Aorta (tissue), 5 donors: ENCODE data around the gene SLC2A6. TPM values are rescaled to one million over a fixed set of nuclear protein-coding genes. Genes with fewer than 3 reads are reported as not detected.

Experiments
- ATAC-seq: fragments of 200-7000 bp; cut with Tn5 transposase; one replicate; pipeline ENCODE4 v1.9.1; 2022; ENCODE audit warnings: moderate library complexity; ENCODE audit not compliant: low FRiP score
- DNase-seq, 2 donors: peaks; one replicate each; pipeline ENCODE4 v3.0.0-alpha.2; 2020
- H3K27ac ChIP-seq, 2 donors: one replicate each; pipeline ENCODE4 v1.5.1; 2013; ENCODE audit warnings: low read length in 2 of 2, mild to moderate bottlenecking in 2 of 2, moderate library complexity in 2 of 2, control low read depth in 1 of 2, inconsistent platforms in 1 of 2, low read depth in 1 of 2
- H3K27me3 ChIP-seq, 2 donors: one replicate each; pipeline ENCODE4 v1.6.1; 2013; ENCODE audit warnings: control low read depth in 1 of 2, low read length in 1 of 2, mild to moderate bottlenecking in 1 of 2, moderate library complexity in 1 of 2; ENCODE audit not compliant: insufficient read depth in 2 of 2, control insufficient read depth in 1 of 2
- H3K36me3 ChIP-seq, 2 donors: one replicate each; pipeline ENCODE4 v1.6.1; 2013; ENCODE audit warnings: control low read depth in 1 of 2, low read length in 1 of 2, mild to moderate bottlenecking in 1 of 2; ENCODE audit not compliant: insufficient read depth in 2 of 2, control insufficient read depth in 1 of 2
- H3K4me1 ChIP-seq, 2 donors: one replicate each; pipeline ENCODE4 v1.6.1; 2013; ENCODE audit warnings: low read length in 2 of 2, control low read depth in 1 of 2, mild to moderate bottlenecking in 1 of 2, moderate library complexity in 1 of 2; ENCODE audit not compliant: insufficient read depth in 2 of 2, control insufficient read depth in 1 of 2
- H3K4me3 ChIP-seq, 2 donors: one replicate each; pipeline ENCODE4 v1.5.1; 2013; ENCODE audit warnings: low read length in 2 of 2, control low read depth in 1 of 2, mild to moderate bottlenecking in 1 of 2
- H3K9me3 ChIP-seq: one replicate; pipeline ENCODE4 v1.6.1; 2013; ENCODE audit warnings: mild to moderate bottlenecking, low read length; ENCODE audit not compliant: control insufficient read depth
- WGBS, 2 donors: extraction: QIAGEN DNeasy Blood & Tissue Kit; methylation state at CpG; one replicate each; pipeline ENCODE4 v1.1.7; 2013; 5-methylcytosine and 5-hydroxymethylcytosine counted together
- intact Hi-C, 2 donors: fragments of 100-400 bp; cut with DNase I; formaldehyde crosslinking; loops; one replicate each; pipeline versions ENCODE4 v1.14.2 to v1.15.0; 2022
- polyA plus RNA-seq, 2 donors: library from polyadenylated mRNA; stranded (reverse); fragments of 200-250 nt; gene quantifications; one replicate each; pipeline ENCODE4 v1.2.3, GENCODE V29; 2013
- total RNA-seq, 2 donors: library from RNA; stranded (reverse); fragmentation: NEBNext Ultra II Directional; extraction: Animal tissue kit (Norgen Biotek cat#: 25700); gene quantifications; one replicate each; pipeline ENCODE4 v1.2.1, GENCODE V29; 2021
- donor health status: healthy with polysubstance abuse.
- donor health status: Bipolar disorder and iron deficiency.
- donor health status: DM: no; HTN: no; CAD: no.
- donor health status: DM: no; HTN: no; CAD: no.
- donor health status: DM: yes; HTN: yes; CAD: no.

The SLC2A6 gene
- total and polyA plus RNA-seq, 4 donors: 1.5 to 5.8 (median 2.9) TPM

DNA sequence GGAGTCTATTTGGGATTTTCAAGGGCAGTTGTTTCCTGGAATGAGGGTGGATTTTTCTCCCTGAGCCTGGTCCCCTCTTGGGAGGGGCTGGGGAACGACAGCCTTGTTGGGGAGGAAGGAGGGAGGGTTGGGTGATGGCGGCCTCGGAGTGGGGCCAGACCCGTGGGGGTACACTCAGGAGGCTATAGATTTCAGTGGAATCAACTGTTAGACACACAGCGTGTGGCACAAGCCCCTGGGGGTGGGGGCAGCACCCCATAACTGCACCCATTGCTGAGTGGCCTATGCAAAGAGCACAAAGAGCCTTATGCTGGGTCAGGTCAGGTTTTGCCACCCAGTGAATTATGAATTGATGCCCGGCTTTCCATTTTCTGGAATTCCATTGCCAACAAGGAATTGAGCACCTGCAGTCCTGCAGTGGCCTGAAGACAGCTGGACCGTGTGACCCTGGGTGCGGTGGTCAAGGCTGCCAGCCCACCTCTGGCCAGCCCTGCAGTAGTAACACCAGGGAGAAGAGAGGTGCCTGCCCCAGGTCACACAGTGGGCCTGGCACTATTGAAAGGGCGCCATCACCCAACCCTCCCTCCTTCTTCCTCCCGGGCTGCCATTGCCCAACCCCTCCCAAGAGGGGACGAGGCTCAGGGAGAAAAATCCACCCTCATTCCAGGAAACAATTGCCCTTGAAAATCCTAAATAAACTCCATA, 37.5 kb upstream of the SLC2A6 start:
- WGBS, 2 donors: 88% methylated on average over 11 of the region's 11 CpGs
- ATAC-seq (no peak), DNase-seq (no peak)
- Histone ChIP-seq H3K36me3 (no peaks in the 10 kb centered on the region), H3K27ac (no peak overlapping the region), H3K9me3 (no peaks in the 10 kb centered on the region), H3K4me3 (no peak overlapping the region), H3K4me1 (no peaks in the 10 kb centered on the region), H3K27me3 (no peaks in the 10 kb centered on the region)
- intact Hi-C loops: no loop called here

DNA sequence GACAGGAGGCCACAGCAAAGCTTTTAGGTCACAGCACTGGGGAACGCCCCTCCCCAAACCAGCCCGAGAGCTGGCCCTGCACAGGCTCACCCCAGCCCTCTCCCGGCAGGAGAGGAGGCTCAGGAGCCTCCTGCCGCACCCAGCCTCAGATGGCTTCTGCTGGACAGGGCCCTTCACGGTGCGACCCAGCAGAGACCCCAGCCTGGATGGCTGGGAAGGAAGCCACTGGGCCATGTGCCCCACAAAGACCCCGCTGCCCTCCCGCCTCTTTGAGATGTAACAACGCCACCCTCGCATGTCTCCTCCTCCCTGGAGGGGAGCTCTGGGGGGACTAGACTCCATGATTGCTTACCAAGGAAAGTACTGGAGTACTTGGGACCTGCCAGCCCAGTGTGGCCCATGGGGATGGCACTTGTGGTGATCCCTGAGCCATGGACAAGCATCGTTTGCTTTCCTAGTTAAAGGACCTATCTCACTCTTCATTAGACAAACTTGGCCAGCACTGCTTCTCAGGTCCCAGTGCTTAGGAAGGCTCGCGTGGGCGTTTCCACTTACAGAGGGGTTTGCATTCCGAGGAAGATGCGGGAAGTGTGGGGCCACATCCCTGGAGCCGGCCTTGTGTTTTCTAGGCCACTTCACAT, 36.8 kb upstream of the SLC2A6 start:
- ATAC-seq (no peak), DNase-seq (no peak)
- 94 to 96% methylated on average over 17 of the region's 17 CpGs for WGBS, 2 donors
- H3K36me3 ChIP-seq: no peaks in the 10 kb centered on the region
- no peaks in the 10 kb centered on the region for H3K4me1 ChIP-seq
- H3K9me3 ChIP-seq: no peaks in the 10 kb centered on the region
- no peaks in the 10 kb centered on the region for H3K27me3 ChIP-seq
- H3K4me3 ChIP-seq: no peak overlapping the region
- H3K27ac ChIP-seq: no peak overlapping the region
- intact Hi-C loops: no loop called here

DNA sequence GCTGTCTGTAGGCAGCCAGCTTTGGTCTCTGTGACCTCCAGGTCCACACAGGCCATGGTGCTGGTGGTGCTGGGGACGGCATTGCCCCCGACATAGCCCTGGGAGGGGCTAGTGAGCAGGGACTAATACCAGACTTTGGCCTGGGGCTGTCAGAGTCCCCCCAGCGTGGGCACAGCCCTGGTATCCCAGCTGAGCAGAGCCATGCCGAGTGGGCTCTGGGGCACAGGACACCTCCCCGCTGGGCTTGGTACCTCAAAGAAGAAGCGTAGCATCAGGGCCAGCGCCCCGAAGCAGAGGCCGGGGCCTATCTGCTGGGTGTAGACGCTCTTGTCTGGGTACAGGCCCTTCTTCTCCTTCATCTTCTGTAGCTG, 36.3 kb upstream of the SLC2A6 start:
- intact Hi-C loops: no loop called here
- no peaks in the 10 kb centered on the region for H3K9me3 ChIP-seq
- H3K36me3 ChIP-seq: no peaks in the 10 kb centered on the region
- no peak overlapping the region for H3K27ac ChIP-seq
- H3K27me3 ChIP-seq: no peaks in the 10 kb centered on the region
- 93 to 96% methylated on average over 10 of the region's 10 CpGs for WGBS, 2 donors
- no peak overlapping the region for H3K4me3 ChIP-seq
- DNase-seq (no peak), ATAC-seq (no peak)
- H3K4me1 ChIP-seq: no peaks in the 10 kb centered on the region

DNA sequence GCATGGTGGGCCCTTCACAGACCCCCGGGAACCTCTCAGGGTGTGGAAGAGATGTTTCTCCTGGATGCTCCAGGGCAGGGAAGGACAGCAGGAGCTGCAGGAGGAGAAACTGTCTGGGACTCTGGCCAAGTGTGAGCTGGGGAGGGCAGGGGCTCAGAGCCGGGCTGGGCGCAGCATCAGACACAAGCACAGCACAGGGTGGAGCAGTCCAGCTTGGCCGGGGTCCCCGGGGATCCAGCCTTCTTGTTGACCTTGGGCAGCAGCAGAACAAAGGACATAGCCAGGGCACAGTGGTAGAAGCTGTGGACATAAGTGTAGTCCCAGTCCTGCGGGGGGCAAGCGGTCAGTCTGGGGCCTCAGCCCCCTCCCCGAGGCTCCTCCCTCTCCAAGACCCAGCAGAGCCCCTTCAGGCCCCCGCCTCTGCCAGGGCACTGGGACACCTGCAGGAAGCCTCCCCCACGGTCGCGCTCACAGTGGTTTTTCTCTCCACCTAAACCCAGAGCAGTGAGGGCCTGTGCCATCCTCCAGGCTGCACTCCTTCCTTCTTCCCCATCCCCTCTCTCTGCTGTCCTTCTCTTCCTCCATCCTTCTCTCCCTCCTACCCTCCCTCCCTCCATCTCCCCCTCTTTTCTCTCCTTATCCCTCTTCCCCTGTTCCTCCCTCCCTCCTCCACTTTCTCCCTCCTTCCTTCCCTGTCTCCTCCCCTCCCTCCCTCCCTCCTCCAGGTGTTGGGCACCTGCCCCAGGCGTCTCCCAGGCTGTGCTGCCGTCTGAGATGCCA, 35.8 kb upstream of the SLC2A6 start:
- H3K27me3 ChIP-seq: no peaks in the 10 kb centered on the region
- DNase-seq: peak in 1 of 2 donors; percentile 69
- no peaks in the 10 kb centered on the region for H3K4me1 ChIP-seq
- no peak overlapping the region for H3K4me3 ChIP-seq
- intact Hi-C loops: no loop called here
- WGBS, 2 donors: 14 to 23% methylated on average over 12 to 14 of the region's 14 CpGs
- H3K36me3 ChIP-seq: no peaks in the 10 kb centered on the region
- no peaks in the 10 kb centered on the region for H3K9me3 ChIP-seq
- peak; percentile 52 for ATAC-seq
- no peak overlapping the region for H3K27ac ChIP-seq

DNA sequence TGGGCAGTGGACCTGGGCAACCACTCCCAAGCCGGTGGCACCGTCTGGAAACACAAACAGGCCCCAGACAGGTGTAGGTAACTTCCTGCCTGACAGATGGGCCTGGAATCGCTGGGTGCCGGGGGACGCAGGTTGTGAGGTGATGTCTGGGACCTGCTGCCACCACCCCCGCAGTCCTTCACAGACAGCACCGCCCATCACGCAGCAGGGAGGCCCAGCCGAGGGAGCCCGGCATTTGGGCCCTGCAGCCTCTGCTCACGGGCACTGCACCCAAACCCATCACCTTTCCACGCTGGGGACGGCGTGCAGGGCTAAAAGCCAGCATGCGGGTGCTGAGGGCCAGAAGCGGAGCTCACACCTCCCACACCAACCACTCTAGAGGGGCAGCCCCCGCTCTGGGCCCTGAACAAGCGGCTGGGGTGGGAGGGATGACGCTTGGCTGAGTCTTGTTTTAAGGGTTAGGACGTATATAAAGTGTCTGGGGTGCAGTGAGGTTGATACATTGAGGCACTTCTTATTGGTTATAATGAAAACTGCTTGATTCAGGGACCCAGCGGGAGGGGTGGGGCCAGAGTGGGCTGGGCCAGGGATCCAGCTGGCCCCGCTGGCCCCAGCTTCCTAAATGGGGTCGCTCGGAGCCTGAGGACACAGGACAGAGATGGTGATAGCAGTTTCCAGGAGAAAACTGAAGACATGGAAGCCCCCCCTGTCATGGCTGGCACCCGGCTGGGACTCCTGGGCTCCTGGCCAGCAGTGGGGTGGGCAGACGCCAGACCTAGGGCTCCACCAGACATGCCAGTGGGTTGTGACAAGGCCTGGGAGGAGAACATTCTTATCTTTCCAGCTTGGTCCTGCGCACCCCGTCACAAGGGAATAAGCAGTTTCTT, 34.6 kb upstream of the SLC2A6 start:
- no peaks in the 10 kb centered on the region for H3K9me3 ChIP-seq
- intact Hi-C loops: no loop called here
- no peak overlapping the region for H3K4me3 ChIP-seq
- no peaks in the 10 kb centered on the region for H3K4me1 ChIP-seq
- no peak for ATAC-seq
- DNase-seq: no peak
- no peaks in the 10 kb centered on the region for H3K36me3 ChIP-seq
- WGBS, 2 donors: 42 to 49% methylated on average over 28 of the region's 28 CpGs
- no peak overlapping the region for H3K27ac ChIP-seq
- no peaks in the 10 kb centered on the region for H3K27me3 ChIP-seq

DNA sequence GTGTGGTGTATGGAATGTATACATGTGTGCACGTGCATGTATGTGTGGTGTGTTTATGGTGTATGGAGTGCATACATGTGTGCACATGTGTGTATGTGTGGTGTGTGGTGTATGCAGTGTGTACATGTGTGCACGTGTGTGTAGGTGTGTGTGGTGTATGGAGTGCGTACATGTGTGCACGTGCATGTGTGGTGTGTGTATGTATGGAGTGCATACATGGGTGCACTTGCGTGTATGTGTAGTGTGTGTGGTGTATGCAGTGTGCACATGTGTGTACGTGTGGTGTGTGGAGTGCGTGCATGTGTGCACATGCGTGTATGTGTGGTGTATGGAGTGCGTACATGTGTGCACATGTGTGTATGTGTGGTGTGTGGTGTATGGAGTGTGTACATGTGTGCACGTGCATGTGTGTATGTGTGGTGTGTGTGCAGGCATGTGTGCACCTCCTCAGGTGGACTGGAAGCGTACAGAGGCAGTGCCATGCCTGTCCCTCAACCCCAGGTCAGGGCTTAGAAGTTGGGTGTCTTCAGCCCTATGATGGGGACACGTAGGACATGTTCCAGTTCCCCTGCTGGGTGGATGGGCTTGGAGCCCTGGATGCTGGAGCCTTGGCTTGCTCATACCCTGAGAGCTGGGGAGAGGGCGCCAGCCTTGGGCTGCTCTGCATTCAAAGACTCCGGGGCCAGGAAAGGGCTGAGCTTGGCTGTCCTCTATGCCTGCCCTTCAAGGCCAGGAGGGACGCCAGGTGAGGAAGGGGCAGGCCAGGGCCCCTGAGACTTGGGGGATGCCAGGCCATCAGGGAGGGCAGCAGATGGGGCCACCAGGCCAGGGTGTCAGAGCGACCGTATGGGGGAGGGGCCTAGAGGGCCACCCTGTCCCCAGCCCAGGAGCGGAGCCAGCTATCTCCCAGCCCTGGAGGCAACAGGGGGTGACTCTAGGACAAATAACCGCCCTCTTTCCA, 33.6 kb upstream of the SLC2A6 start:
- H3K4me1 ChIP-seq: no peaks in the 10 kb centered on the region
- 78 to 79% methylated on average over 19 of the region's 19 CpGs for WGBS, 2 donors
- H3K36me3 ChIP-seq: no peaks in the 10 kb centered on the region
- no peak overlapping the region for H3K27ac ChIP-seq
- no peaks in the 10 kb centered on the region for H3K27me3 ChIP-seq
- DNase-seq (no peak), ATAC-seq (no peak)
- H3K4me3 ChIP-seq: no peak overlapping the region
- intact Hi-C loops: no loop called here
- no peaks in the 10 kb centered on the region for H3K9me3 ChIP-seq

DNA sequence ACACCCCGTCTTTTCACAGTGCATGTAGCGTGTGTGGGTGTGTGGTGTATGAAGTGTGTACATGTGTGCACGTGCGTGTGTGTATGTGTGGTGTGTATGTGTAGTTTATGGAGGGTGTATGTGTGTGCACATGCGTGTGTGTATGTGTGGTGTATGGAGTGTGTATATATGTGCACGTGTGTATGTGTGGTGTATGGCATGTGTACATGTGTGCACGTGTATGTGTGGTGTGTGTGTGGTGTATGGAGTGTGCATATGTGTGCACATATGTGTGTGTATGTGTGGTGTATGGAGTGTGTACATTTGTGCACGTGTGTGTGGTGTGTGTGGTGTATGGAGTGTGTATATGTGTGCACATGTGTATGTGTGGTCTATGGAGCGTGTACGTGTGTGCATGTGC, 32.7 kb upstream of the SLC2A6 start:
- H3K27me3 ChIP-seq: no peaks in the 10 kb centered on the region
- DNase-seq: no peak
- no peaks in the 10 kb centered on the region for H3K36me3 ChIP-seq
- no peak for ATAC-seq
- H3K9me3 ChIP-seq: no peaks in the 10 kb centered on the region
- H3K27ac ChIP-seq: no peak overlapping the region
- H3K4me3 ChIP-seq: no peak overlapping the region
- intact Hi-C loops: no loop called here
- 88 to 89% methylated on average over 10 of the region's 10 CpGs for WGBS, 2 donors
- H3K4me1 ChIP-seq: no peaks in the 10 kb centered on the region
